Measurements from ENCODE around the gene ACVRL1. TPM values are rescaled to one million over a fixed set of nuclear protein-coding genes. Genes with fewer than 3 reads are reported as not detected.

The ACVRL1 gene
- total RNA-seq, 2 experiments from 2014 or later: not detected

DNA sequence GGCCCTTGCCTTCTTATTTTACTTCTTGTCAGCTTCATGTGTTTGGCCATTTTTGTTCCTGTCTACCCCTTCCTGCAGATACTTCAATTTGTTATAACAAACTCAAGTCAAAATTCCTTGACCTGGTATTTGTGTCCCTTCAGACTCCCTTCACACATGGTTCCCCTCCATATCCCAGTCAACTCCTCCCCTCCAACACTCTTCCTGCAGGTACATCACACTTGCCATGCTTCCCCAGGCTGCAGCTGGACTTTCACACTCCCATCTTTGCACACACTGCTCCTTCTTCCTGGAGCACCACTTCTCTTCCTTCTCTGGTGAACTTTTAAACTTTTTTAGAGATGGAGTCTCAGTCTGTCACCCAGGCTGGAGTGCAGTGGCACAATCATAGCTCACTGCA is 39.9 kb upstream of the ACVRL1 start:
- Histone ChIP-seq H3K9me3 (ENCODE audit: control insufficient read depth in 1 of 2, insufficient read depth in 1 of 2, low read length in 2 of 2) (peaks cover 0 to 18% of the 10 kb centered on the region in 2 experiments), H3K4me1 (ENCODE audit: insufficient read depth, low read length) (peaks cover 28% of the 10 kb centered on the region), H3K4me3 (ENCODE audit: low read length) (no peak overlapping the region), H3K27ac (ENCODE audit: low read depth in 1 of 2, low read length in 2 of 2) (no peak overlapping the region), H3K36me3 (ENCODE audit: insufficient read depth, low read length) (no peaks in the 10 kb centered on the region), H3K27me3 (ENCODE audit: control insufficient read depth in 1 of 2, insufficient read depth in 2 of 2, low read length in 2 of 2) (peaks cover 56 to 70% of the 10 kb centered on the region in 2 experiments)
- ChIA-PET POLR2A (interaction anchor here (0.6 kb wide), 1 partner anchor 54 kb away, joined by 3 read pairs; no protein-coding TSS in a partner anchor), CTCF (no interaction called here)
- Mint-ChIP-seq H3K27ac (no peak overlapping the region), H3K36me3 (ENCODE audit: low read depth) (no peaks in the 10 kb centered on the region), H3K9me3 (no peaks in the 10 kb centered on the region), H3K27me3 (peaks cover 77% of the 10 kb centered on the region), H3K4me3 (no peak overlapping the region), H3K4me1 (ENCODE audit: low read depth) (peaks cover 20% of the 10 kb centered on the region)
- intact Hi-C loops (cut with DNase I, micrococcal nuclease): no loop called here
- DNase-seq (no peak), ATAC-seq (ENCODE audit: poor library complexity) (no peak)
- TF ChIP-seq, protein P1, sequence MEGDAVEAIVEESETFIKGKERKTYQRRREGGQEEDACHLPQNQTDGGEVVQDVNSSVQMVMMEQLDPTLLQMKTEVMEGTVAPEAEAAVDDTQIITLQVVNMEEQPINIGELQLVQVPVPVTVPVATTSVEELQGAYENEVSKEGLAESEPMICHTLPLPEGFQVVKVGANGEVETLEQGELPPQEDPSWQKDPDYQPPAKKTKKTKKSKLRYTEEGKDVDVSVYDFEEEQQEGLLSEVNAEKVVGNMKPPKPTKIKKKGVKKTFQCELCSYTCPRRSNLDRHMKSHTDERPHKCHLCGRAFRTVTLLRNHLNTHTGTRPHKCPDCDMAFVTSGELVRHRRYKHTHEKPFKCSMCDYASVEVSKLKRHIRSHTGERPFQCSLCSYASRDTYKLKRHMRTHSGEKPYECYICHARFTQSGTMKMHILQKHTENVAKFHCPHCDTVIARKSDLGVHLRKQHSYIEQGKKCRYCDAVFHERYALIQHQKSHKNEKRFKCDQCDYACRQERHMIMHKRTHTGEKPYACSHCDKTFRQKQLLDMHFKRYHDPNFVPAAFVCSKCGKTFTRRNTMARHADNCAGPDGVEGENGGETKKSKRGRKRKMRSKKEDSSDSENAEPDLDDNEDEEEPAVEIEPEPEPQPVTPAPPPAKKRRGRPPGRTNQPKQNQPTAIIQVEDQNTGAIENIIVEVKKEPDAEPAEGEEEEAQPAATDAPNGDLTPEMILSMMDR (IDR thresholded peaks at IDR 0.05): no peak

DNA sequence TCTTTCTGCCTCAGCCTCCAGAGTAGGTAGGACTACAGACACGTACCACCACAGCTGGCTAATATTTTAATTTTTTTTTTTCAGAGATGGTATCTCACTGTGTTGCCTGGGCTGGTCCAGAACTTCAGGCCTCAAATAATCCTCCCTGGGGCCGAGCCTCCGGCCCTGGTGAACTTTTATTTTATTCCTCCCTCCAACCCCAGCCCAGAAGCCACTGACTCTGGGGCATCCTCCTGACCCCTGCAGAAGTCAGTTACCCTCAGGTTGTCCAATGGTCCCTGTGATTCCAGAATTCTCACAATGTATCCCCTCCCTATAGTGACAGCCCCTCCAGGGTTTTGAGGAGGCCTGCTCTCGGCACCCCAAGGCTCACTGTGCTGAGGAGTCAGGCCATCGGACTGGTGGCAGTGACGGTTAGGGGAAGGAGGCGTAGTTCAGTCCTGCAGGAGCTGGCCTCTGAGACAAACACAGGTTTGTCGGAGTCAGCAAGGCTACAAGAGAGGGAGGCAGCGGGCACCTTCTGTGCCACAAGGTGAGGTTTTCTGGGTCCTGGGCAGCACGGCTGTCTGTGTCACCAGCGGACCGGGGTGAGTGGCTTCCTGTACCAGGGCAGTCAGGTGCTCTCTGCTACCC is 39.4 kb upstream of the ACVRL1 start:
- H3K27me3 ChIP-seq (ENCODE audit: control insufficient read depth in 1 of 2, insufficient read depth in 2 of 2, low read length in 2 of 2): peaks cover 56 to 69% of the 10 kb centered on the region in 2 experiments
- ATAC-seq (ENCODE audit: poor library complexity) (no peak), DNase-seq (no peak)
- H3K9me3 ChIP-seq (ENCODE audit: control insufficient read depth in 1 of 2, insufficient read depth in 1 of 2, low read length in 2 of 2): peaks cover 0 to 18% of the 10 kb centered on the region in 2 experiments
- H3K4me3 Mint-ChIP-seq: no peak overlapping the region
- H3K27ac ChIP-seq (ENCODE audit: low read depth in 1 of 2, low read length in 2 of 2): no peak overlapping the region
- H3K4me3 ChIP-seq (ENCODE audit: low read length): no peak overlapping the region
- H3K27ac Mint-ChIP-seq: no peak overlapping the region
- peaks cover 74% of the 10 kb centered on the region for H3K27me3 Mint-ChIP-seq
- no peaks in the 10 kb centered on the region for H3K9me3 Mint-ChIP-seq
- H3K36me3 ChIP-seq (ENCODE audit: insufficient read depth, low read length): no peaks in the 10 kb centered on the region
- CTCF ChIA-PET: no interaction called here
- POLR2A ChIA-PET: no interaction called here
- TF ChIP-seq, protein P1 (IDR thresholded peaks at IDR 0.05): no peak
- no peaks in the 10 kb centered on the region for H3K36me3 Mint-ChIP-seq (ENCODE audit: low read depth)
- intact Hi-C loops (cut with DNase I, micrococcal nuclease): no loop called here
- H3K4me1 ChIP-seq (ENCODE audit: insufficient read depth, low read length): peaks cover 28% of the 10 kb centered on the region
- peaks cover 20% of the 10 kb centered on the region for H3K4me1 Mint-ChIP-seq (ENCODE audit: low read depth)

GRCh38 chr12:51868821-51869495 is 38.3 kb upstream of the ACVRL1 start:
- ChIA-PET POLR2A (interaction anchor here (1.2 to 1.5 kb wide), 2 partner anchors 17 to 48 kb away, joined by 3 to 5 read pairs; no protein-coding TSS in a partner anchor), CTCF (no interaction called here)
- Mint-ChIP-seq H3K27ac (no peak overlapping the region), H3K27me3 (peaks cover 67% of the 10 kb centered on the region), H3K4me3 (no peak overlapping the region), H3K9me3 (no peaks in the 10 kb centered on the region), H3K4me1 (ENCODE audit: low read depth) (peaks cover 13% of the 10 kb centered on the region), H3K36me3 (ENCODE audit: low read depth) (no peaks in the 10 kb centered on the region)
- Histone ChIP-seq H3K36me3 (ENCODE audit: insufficient read depth, low read length) (no peaks in the 10 kb centered on the region), H3K27ac (ENCODE audit: low read depth in 1 of 2, low read length in 2 of 2) (no peak overlapping the region), H3K9me3 (ENCODE audit: control insufficient read depth in 1 of 2, insufficient read depth in 1 of 2, low read length in 2 of 2) (peaks cover 0 to 15% of the 10 kb centered on the region in 2 experiments), H3K4me1 (ENCODE audit: insufficient read depth, low read length) (peaks cover 22% of the 10 kb centered on the region), H3K27me3 (ENCODE audit: control insufficient read depth in 1 of 2, insufficient read depth in 2 of 2, low read length in 2 of 2) (peaks cover 48 to 60% of the 10 kb centered on the region in 2 experiments), H3K4me3 (ENCODE audit: low read length) (peak overlapping the region; percentile 22)
- ATAC-seq (ENCODE audit: poor library complexity) (no peak), DNase-seq (no peak)
- intact Hi-C loops (cut with DNase I, micrococcal nuclease): no loop called here
- TF ChIP-seq, protein P1 (IDR thresholded peaks at IDR 0.05): no peak

Data from CD4-positive, alpha-beta T cell (primary cell).